GM23338 (cell line): ENCODE data around the gene STPG4. TPM values are rescaled to one million over a fixed set of nuclear protein-coding genes. Genes with fewer than 3 reads are reported as not detected.

ENCODE experiments used
- ATAC-seq: fragments of 200-7000 bp; cut with Tn5 transposase; 3 replicates; pipeline ENCODE4 v1.9.1; 2020
- DNase-seq: peaks from one replicate; pipeline ENCODE4 v3.0.0-alpha.2; 2015; ENCODE audit warnings: low spot score
- H2AFZ ChIP-seq: fragments of 200-600 bp; sonication (generic); 2 replicates; pipeline ENCODE4 v1.8.0; 2016; ENCODE audit warnings: antibody characterized with exemption, mild to moderate bottlenecking, moderate library complexity
- H3F3A ChIP-seq: fragments of 200-600 bp; sonication (generic); replicated peaks from 2 replicates; pipeline ENCODE4 v1.8.0; 2017; ENCODE audit warnings: antibody characterized with exemption, mixed run types, low read depth
- H3K27ac ChIP-seq: fragments of 200-600 bp; sonication (generic); 2 replicates; pipeline ENCODE4 v1.6.1; 2016; ENCODE audit warnings: low read depth
- H3K27me3 ChIP-seq: fragments of 200-600 bp; sonication (generic); 2 replicates; pipeline ENCODE4 v1.8.0; 2016; ENCODE audit warnings: mild to moderate bottlenecking, mixed run types, moderate library complexity; ENCODE audit not compliant: insufficient read depth
- H3K36me3 ChIP-seq: fragments of 200-600 bp; sonication (generic); 2 replicates; pipeline ENCODE4 v1.8.0; 2016; ENCODE audit warnings: mild to moderate bottlenecking; ENCODE audit not compliant: insufficient read depth
- H3K4me1 ChIP-seq: fragments of 200-600 bp; sonication (generic); 2 replicates; pipeline ENCODE4 v1.8.0; 2016; ENCODE audit warnings: mild to moderate bottlenecking, moderate library complexity; ENCODE audit not compliant: insufficient read depth
- H3K4me2 ChIP-seq: fragments of 200-600 bp; sonication (generic); 2 replicates; pipeline ENCODE4 v1.7.1; 2017; ENCODE audit warnings: mixed run types
- H3K4me3 ChIP-seq: fragments of 200-600 bp; sonication (generic); 2 replicates; pipeline ENCODE4 v1.6.1; 2016; ENCODE audit warnings: mixed run types
- H3K79me2 ChIP-seq: fragments of 200-600 bp; sonication (generic); replicated peaks from 2 replicates; pipeline ENCODE4 v1.8.0; 2017; ENCODE audit warnings: mild to moderate bottlenecking; ENCODE audit not compliant: insufficient read depth
- H3K9me2 ChIP-seq: fragments of 200-600 bp; sonication (generic); 2 replicates; pipeline ENCODE4 v1.8.0; 2017; ENCODE audit not compliant: insufficient read depth
- H4K20me1 ChIP-seq: fragments of 200-600 bp; sonication (generic); replicated peaks from 2 replicates; pipeline ENCODE4 v1.8.0; 2017; ENCODE audit warnings: mild to moderate bottlenecking; ENCODE audit not compliant: insufficient read depth
- H3K27ac Mint-ChIP-seq: 2 replicates; pipeline ENCODE4 v1.8.0; 2020; ENCODE audit warnings: inconsistent platforms, mild to moderate bottlenecking, moderate library complexity, mixed read lengths
- H3K27me3 Mint-ChIP-seq: 3 replicates; pipeline ENCODE4 v1.8.0; 2022; ENCODE audit warnings: low read depth, mild to moderate bottlenecking, moderate library complexity, mixed read lengths, inconsistent platforms; ENCODE audit not compliant: insufficient read depth, poor library complexity
- H3K36me3 Mint-ChIP-seq: 3 replicates; pipeline ENCODE4 v1.8.0; 2021; ENCODE audit warnings: low read depth, mild to moderate bottlenecking, inconsistent platforms, moderate library complexity, mixed read lengths
- H3K4me1 Mint-ChIP-seq: 3 replicates; pipeline ENCODE4 v1.8.0; 2020; ENCODE audit warnings: mild to moderate bottlenecking, inconsistent platforms, mixed read lengths
- H3K4me3 Mint-ChIP-seq: 3 replicates; pipeline ENCODE4 v1.8.0; 2021; ENCODE audit warnings: moderate library complexity, mild to moderate bottlenecking, inconsistent platforms, mixed read lengths
- H3K9me3 Mint-ChIP-seq: 3 replicates; pipeline ENCODE4 v1.8.0; 2020; ENCODE audit warnings: moderate library complexity, mild to moderate bottlenecking, inconsistent platforms, mixed read lengths
- CREB1 ChIP-seq: fragments of 250-450 bp; sonication (Bioruptor Pico); IDR thresholded peaks from 2 replicates; pipeline ENCODE4 v1.5.0; 2020; ENCODE audit warnings: low read depth, mild to moderate bottlenecking, moderate library complexity
- CTCF ChIP-seq, 2 experiments: fragments of 200-600 bp in 1 of 2; sonication (generic) in 1 of 2; conservative IDR thresholded peaks; 2 replicates each; pipeline versions ENCODE4 v1.5.1 to v1.6.1; 2016 to 2017; ENCODE audit warnings: antibody characterized with exemption in 2 of 2, low read depth in 2 of 2, mild to moderate bottlenecking in 2 of 2, moderate library complexity in 1 of 2
- ETS1 ChIP-seq: IDR thresholded peaks from 2 replicates; pipeline ENCODE4 v1.6.1; 2016; ENCODE audit warnings: antibody characterized with exemption
- EZH2 ChIP-seq: fragments of 200-600 bp; sonication (generic); IDR thresholded peaks from one replicate; pipeline ENCODE4 v1.8.0; 2017; ENCODE audit warnings: antibody characterized with exemption, mild to moderate bottlenecking, low read depth; ENCODE audit not compliant: unreplicated experiment
- EZH2phosphoT487 ChIP-seq: fragments of 200-600 bp; sonication (generic); IDR thresholded peaks from one replicate; pipeline ENCODE4 v1.8.1; 2018; ENCODE audit warnings: antibody characterized with exemption; ENCODE audit not compliant: unreplicated experiment
- JUNB ChIP-seq: IDR thresholded peaks from one replicate; pipeline ENCODE4 v1.6.1; 2016; ENCODE audit warnings: antibody characterized with exemption; ENCODE audit not compliant: unreplicated experiment
- NANOG ChIP-seq: IDR thresholded peaks from 2 replicates; pipeline ENCODE4 v1.6.1; 2016; ENCODE audit warnings: antibody characterized with exemption, borderline replicate concordance
- POLR2AphosphoS5 ChIP-seq: IDR thresholded peaks from 2 replicates; pipeline ENCODE4 v1.6.1; 2016; ENCODE audit warnings: antibody characterized with exemption, low read depth
- REST ChIP-seq: IDR thresholded peaks from one replicate; pipeline ENCODE4 v1.6.1; 2018; ENCODE audit warnings: antibody characterized with exemption; ENCODE audit not compliant: unreplicated experiment
- STAT1 ChIP-seq: IDR thresholded peaks from one replicate; pipeline ENCODE4 v1.6.1; 2016; ENCODE audit warnings: antibody characterized with exemption; ENCODE audit not compliant: unreplicated experiment
- ZNF114 ChIP-seq: fragments of 250-450 bp; sonication (Bioruptor Pico); IDR thresholded peaks from 2 replicates; pipeline ENCODE4 v1.5.0; 2020; ENCODE audit warnings: mild to moderate bottlenecking, moderate library complexity
- ZNF331 ChIP-seq: fragments of 250-450 bp; sonication (Bioruptor Pico); IDR thresholded peaks from 2 replicates; pipeline ENCODE4 v1.5.0; 2020; ENCODE audit warnings: low read depth, mild to moderate bottlenecking, moderate library complexity
- ZNF462 ChIP-seq: fragments of 250-450 bp; sonication (Bioruptor Pico); IDR thresholded peaks from 2 replicates; pipeline ENCODE4 v1.5.0; 2020; ENCODE audit warnings: mild to moderate bottlenecking, moderate library complexity
- polyA plus RNA-seq: library from polyadenylated mRNA; unstranded; fragments of >200 nt; fragmentation: Nextera tagmentation; extraction: Ambion mirVana; gene quantifications from 2 replicates; pipeline ENCODE4 v1.2.1, GENCODE V29; 2016
- total RNA-seq: library from RNA; depleted of rRNA; stranded (reverse); fragments of >200 nt; shearing (Covaris generic); gene quantifications from 2 replicates; pipeline ENCODE4 v1.2.3, GENCODE V29; 2014

The STPG4 gene
- total and polyA plus RNA-seq, 2 experiments from 2014 or later: 0.28 TPM; not detected in 1

- Mint-ChIP-seq H3K36me3 (no peaks in the 10 kb centered on the region; the same call in 1 of the 3 replicates), H3K27me3 (peaks cover 7% of the 10 kb centered on the region), H3K27ac (no peak overlapping the region), H3K4me1 (peaks cover 24% of the 10 kb centered on the region), H3K4me3 (no peak overlapping the region), H3K9me3 (no peaks in the 10 kb centered on the region)
- TF ChIP-seq ETS1 (no peak), JUNB (no peak), ZNF331 (no peak), ZNF114 (CRISPR knock-in tag) (no peak), POLR2AphosphoS5 (no peak), EZH2 (no peak), NANOG (no peak), CTCF (conservative IDR thresholded peaks at IDR 0.05; ENCODE audit: low read depth in 2 of 2) (no peak), CREB1 (no peak), EZH2phosphoT487 (no peak), STAT1 (no peak), REST (no peak), ZNF462 (CRISPR knock-in tag) (no peak)
- Histone ChIP-seq H4K20me1 (no peaks in the 10 kb centered on the region), H3K4me3 (no peak overlapping the region), H3K9me2 (no peaks in the 10 kb centered on the region), H2AFZ (no peak overlapping the region), H3K79me2 (no peaks in the 10 kb centered on the region; the same call in 1 of the 2 replicates), H3F3A (no peaks in the 10 kb centered on the region), H3K36me3 (no peaks in the 10 kb centered on the region), H3K4me2 (no peak overlapping the region), H3K4me1 (peaks cover 12% of the 10 kb centered on the region; the same call in 1 of the 2 replicates), H3K27me3 (no peaks in the 10 kb centered on the region), H3K27ac (no peak overlapping the region)
- DNase-seq: no peak
- ATAC-seq: no peak
Observed at GRCh38 chr2:47063538-47063930, 91.6 kb downstream of the STPG4 start.
